Measurements from ENCODE around the gene TTC39A. TPM values are rescaled to one million over a fixed set of nuclear protein-coding genes. Genes with fewer than 3 reads are reported as not detected.

TTC39A gene
- total and polyA plus RNA-seq, 8 donors = 8.3 to 159 (median 32.4) TPM

DNA sequence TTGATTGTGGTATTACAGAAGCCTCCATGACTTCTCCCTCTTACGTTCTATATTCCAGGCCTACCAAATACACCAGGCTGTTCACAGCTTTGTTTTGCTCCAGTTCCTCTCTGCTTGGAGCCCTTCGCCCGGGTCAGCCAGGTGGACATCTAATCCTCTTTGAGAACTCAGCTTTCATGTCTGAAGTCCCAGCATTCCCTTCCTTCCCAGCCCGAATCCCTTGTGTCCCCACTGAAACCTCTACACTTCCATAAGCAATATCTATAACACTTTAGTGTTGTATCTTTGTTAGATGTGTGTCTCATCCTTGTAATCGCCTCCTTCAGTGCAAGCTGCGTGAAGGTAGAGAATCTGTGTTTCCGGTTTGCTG lies 92.3 kb downstream of the TTC39A start:
- Histone ChIP-seq H3K27me3 (no peaks in the 10 kb centered on the region), H3K36me3 (no peaks in the 10 kb centered on the region), H3K9me3 (no peaks in the 10 kb centered on the region), H3K27ac (peak overlapping the region; percentile 48 to 99 (median 98)), H3K4me3 (peak overlapping the region; percentile 86 to 99 (median 94)), H3K4me1 (peaks cover 23 to 71% (median 52%) of the 10 kb centered on the region in 4 donors)
- DNase-seq = peak in 1 of 2 donors; percentile 47
- WGBS, 5 donors = 10 to 18% (median 16%) methylated on average over 7 of the region's 7 CpGs
- intact Hi-C loops (cut with DNase I; ENCODE audit: low total_unique reads) = no loop called here
- TF ChIP-seq EP300 (IDR thresholded peaks at IDR 0.05) (no peak), POLR2A (IDR thresholded peaks at IDR 0.05) (no peak), POLR2AphosphoS5 (IDR thresholded peaks at IDR 0.05) (no peak)
- TF ChIP-seq, protein P1, sequence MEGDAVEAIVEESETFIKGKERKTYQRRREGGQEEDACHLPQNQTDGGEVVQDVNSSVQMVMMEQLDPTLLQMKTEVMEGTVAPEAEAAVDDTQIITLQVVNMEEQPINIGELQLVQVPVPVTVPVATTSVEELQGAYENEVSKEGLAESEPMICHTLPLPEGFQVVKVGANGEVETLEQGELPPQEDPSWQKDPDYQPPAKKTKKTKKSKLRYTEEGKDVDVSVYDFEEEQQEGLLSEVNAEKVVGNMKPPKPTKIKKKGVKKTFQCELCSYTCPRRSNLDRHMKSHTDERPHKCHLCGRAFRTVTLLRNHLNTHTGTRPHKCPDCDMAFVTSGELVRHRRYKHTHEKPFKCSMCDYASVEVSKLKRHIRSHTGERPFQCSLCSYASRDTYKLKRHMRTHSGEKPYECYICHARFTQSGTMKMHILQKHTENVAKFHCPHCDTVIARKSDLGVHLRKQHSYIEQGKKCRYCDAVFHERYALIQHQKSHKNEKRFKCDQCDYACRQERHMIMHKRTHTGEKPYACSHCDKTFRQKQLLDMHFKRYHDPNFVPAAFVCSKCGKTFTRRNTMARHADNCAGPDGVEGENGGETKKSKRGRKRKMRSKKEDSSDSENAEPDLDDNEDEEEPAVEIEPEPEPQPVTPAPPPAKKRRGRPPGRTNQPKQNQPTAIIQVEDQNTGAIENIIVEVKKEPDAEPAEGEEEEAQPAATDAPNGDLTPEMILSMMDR (IDR thresholded peaks at IDR 0.05) = no peak

DNA sequence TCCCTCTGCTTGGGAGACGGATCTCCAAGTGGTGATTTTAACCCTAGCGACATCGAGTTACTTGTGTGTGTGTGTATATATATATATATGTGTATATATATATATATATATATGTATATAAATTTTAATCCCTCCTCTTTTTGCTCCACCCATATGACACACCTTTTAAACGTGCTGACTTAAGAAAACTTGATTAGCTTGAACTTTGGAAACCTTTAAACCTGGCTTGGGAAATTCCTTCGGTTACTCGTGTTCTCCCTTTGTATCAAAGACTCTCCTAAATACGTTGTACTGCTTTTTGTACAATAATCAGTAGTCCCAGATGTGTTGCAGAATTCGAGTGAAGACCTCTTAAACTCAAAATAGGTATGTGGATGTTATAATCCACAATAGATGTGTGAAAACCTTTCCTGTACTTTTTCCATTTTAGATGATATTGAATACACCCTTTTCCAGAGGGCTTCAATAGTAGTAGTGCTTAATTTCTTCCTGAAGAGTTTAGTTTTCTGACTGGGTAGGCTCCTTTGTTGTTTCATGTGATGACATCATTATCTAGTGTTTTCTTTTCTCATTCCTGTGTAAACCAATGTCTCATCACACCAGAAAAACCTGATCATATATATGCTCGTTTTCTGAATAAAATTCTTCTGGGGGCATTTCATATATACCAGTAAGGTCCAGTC lies 92.9 kb downstream of the TTC39A start:
- H3K27ac ChIP-seq = peak overlapping the region; percentile 94 to 99 (median 98)
- H3K9me3 ChIP-seq = no peaks in the 10 kb centered on the region
- TF ChIP-seq EP300 (IDR thresholded peaks at IDR 0.05) = no peak
- TF ChIP-seq, protein P1 (IDR thresholded peaks at IDR 0.05) = no peak
- H3K4me3 ChIP-seq = peak overlapping the region; percentile 86 to 99 (median 94)
- intact Hi-C loops (cut with DNase I; ENCODE audit: low total_unique reads) = no loop called here
- DNase-seq = no peak
- no peaks in the 10 kb centered on the region for H3K27me3 ChIP-seq
- 3 to 5% (median 3%) methylated on average over 9 of the region's 9 CpGs for WGBS, 5 donors
- no peaks in the 10 kb centered on the region for H3K36me3 ChIP-seq
- H3K4me1 ChIP-seq = peaks cover 23 to 66% (median 49%) of the 10 kb centered on the region in 4 donors

Other genes with a start within 250 kb of the TTC39A start
- not detected for gene C1orf185, start 228.3 kb downstream of the TTC39A start, total RNA-seq
- gene C1orf185, start 228.3 kb downstream of the TTC39A start, polyA plus RNA-seq = not detected
- gene RNF11, start 94.3 kb downstream of the TTC39A start, total RNA-seq = 100 to 1,000 TPM in 3 of 5 donors, 10 to 100 TPM in 2; 43.5 to 120 (median 107) TPM
- gene RNF11, start 94.3 kb downstream of the TTC39A start, polyA plus RNA-seq = 10 to 100 TPM; 34.6 to 78.2 (median 70.7) TPM
- gene EPS15, start 188.7 kb upstream of the TTC39A start, total RNA-seq = 100 to 1,000 TPM in 1 of 5 donors, 10 to 100 TPM in 4; 43.8 to 139 (median 67.4) TPM
- gene EPS15, start 188.7 kb upstream of the TTC39A start, polyA plus RNA-seq = 10 to 100 TPM; 13.3 to 23.4 (median 15.3) TPM